Measurements from ENCODE around the gene NANOS2.
A peak's percentile ranks its signal among the peaks of the same experiment; 100 is the strongest.

The NANOS2 gene

GRCh38 chr19:45913874-45914830, at the start of gene NANOS2:
TSS of gene NANOS2 (minus strand) at chr19:45914778. CDS start at chr19:45914693, 85 bp downstream.
- DNase-seq = no peak

- DNase-seq = no peak
Observed at GRCh38 chr19:45962021-45962420, 47.4 kb upstream of the NANOS2 start.

- DNase-seq = no peak
Observed at GRCh38 chr19:45960595-45961235, 46.1 kb upstream of the NANOS2 start.

- DNase-seq = no peak
Observed at GRCh38 chr19:45959517-45960025, 45.0 kb upstream of the NANOS2 start.

- DNase-seq = no peak
Observed at GRCh38 chr19:45958769-45959516, 44.4 kb upstream of the NANOS2 start.

GRCh38 chr19:45958320-45958719, 43.7 kb upstream of the NANOS2 start:
- DNase-seq = no peak

GRCh38 chr19:45955905-45956608, 41.5 kb upstream of the NANOS2 start:
- no peak for DNase-seq

GRCh38 chr19:45954156-45954555, 39.6 kb upstream of the NANOS2 start:
- no peak for DNase-seq

- no peak for DNase-seq
Observed at GRCh38 chr19:45953676-45954075, 39.1 kb upstream of the NANOS2 start.

GRCh38 chr19:45952686-45953505, 38.3 kb upstream of the NANOS2 start:
- DNase-seq = peak in 1 of 2 experiments; percentile 33

GRCh38 chr19:45952341-45952685, 37.7 kb upstream of the NANOS2 start:
- DNase-seq = no peak

- DNase-seq = no peak
Observed at GRCh38 chr19:45947926-45948325, 33.3 kb upstream of the NANOS2 start.

- DNase-seq = no peak
Observed at GRCh38 chr19:45940515-45940805, 25.9 kb upstream of the NANOS2 start.

- no peak for DNase-seq
Observed at GRCh38 chr19:45939792-45940514, 25.4 kb upstream of the NANOS2 start.

- DNase-seq = no peak
Observed at GRCh38 chr19:45938733-45939319, 24.2 kb upstream of the NANOS2 start.

GRCh38 chr19:45935267-45935666, 20.7 kb upstream of the NANOS2 start:
- no peak for DNase-seq

- DNase-seq = no peak
Observed at GRCh38 chr19:45934551-45935230, 20.1 kb upstream of the NANOS2 start.

GRCh38 chr19:45933759-45934158, 19.2 kb upstream of the NANOS2 start:
- DNase-seq = no peak

- no peak for DNase-seq
Observed at GRCh38 chr19:45931055-45931454, 16.5 kb upstream of the NANOS2 start.

GRCh38 chr19:45929247-45929646, 14.7 kb upstream of the NANOS2 start:
- DNase-seq = no peak

All from activated CD4-positive, alpha-beta T cell treated with anti-CD3 and anti-CD28 coated beads, Interleukin-2, amount 50 U/mL, for 4 hours (primary cell).